WTC11 (cell line): ENCODE measurements around the gene CD2. TPM values are rescaled to one million over a fixed set of nuclear protein-coding genes. Genes with fewer than 3 reads are reported as not detected.

Experiments
- ATAC-seq: fragments of 200-7000 bp; cut with Tn5 transposase; 2 replicates; pipeline ENCODE4 v1.10.0; 2021; ENCODE audit warnings: mild to moderate bottlenecking, moderate library complexity
- CTCF ChIA-PET: fragments of 300-600 bp; sonication (Branson Sonifier 250); formaldehyde crosslinking; loops from one replicate; lab custom pipeline; 2021; ENCODE audit warnings: antibody characterized with exemption; lab: Charles Lee
- POLR2A ChIA-PET: fragments of 350-600 bp; sonication (Branson Sonifier 250); formaldehyde crosslinking; loops from one replicate; lab custom pipeline; 2021; ENCODE audit warnings: antibody characterized with exemption; lab: Charles Lee
- DNase-seq: peaks from one replicate; pipeline ENCODE4 v3.0.0; 2021; ENCODE audit warnings: low spot score
- H3K27ac Mint-ChIP-seq: 2 replicates; pipeline ENCODE4 v1.8.0; 2021; ENCODE audit warnings: mixed read lengths
- H3K27me3 Mint-ChIP-seq: 2 replicates; pipeline ENCODE4 v1.8.0; 2021; ENCODE audit warnings: low read depth, mild to moderate bottlenecking, moderate library complexity, mixed read lengths
- H3K36me3 Mint-ChIP-seq: 2 replicates; pipeline ENCODE4 v1.8.0; 2021; ENCODE audit warnings: mixed read lengths
- H3K4me1 Mint-ChIP-seq: 2 replicates; pipeline ENCODE4 v1.8.0; 2022; ENCODE audit warnings: mixed read lengths
- H3K4me3 Mint-ChIP-seq: 2 replicates; pipeline ENCODE4 v1.8.0; 2021; ENCODE audit warnings: mild to moderate bottlenecking, moderate library complexity, mixed read lengths
- H3K9me3 Mint-ChIP-seq: 2 replicates; pipeline ENCODE4 v1.8.0; 2021; ENCODE audit warnings: mixed read lengths
- ATF2 ChIP-seq: sonication (generic); formaldehyde crosslinking; IDR thresholded peaks from 2 replicates; pipeline ENCODE4 v1.8.1; 2022; ENCODE audit warnings: low read depth, missing genetic modification reagents, borderline replicate concordance
- ATF3 ChIP-seq: sonication (generic); formaldehyde crosslinking; conservative IDR thresholded peaks from 2 replicates; pipeline ENCODE4 v1.8.1; 2022; ENCODE audit warnings: mild to moderate bottlenecking, missing genetic modification reagents
- CBFB ChIP-seq: sonication (generic); formaldehyde crosslinking; IDR thresholded peaks from 2 replicates; pipeline ENCODE4 v1.8.1; 2022; ENCODE audit warnings: mild to moderate bottlenecking, low read depth, missing genetic modification reagents
- CTCF ChIP-seq: fragments of 200-600 bp; IDR thresholded peaks from 2 replicates; pipeline ENCODE4 v1.8.0; 2022; ENCODE audit warnings: antibody characterized with exemption
- FOXK1 ChIP-seq: sonication (generic); formaldehyde crosslinking; IDR thresholded peaks from 2 replicates; pipeline ENCODE4 v1.8.0; 2022; ENCODE audit warnings: mild to moderate bottlenecking, moderate library complexity, missing genetic modification reagents
- FOXP1 ChIP-seq: sonication (generic); formaldehyde crosslinking; IDR thresholded peaks from 2 replicates; pipeline ENCODE4 v1.8.0; 2022; ENCODE audit warnings: missing genetic modification reagents, mild to moderate bottlenecking, moderate library complexity, borderline replicate concordance
- HMGXB4 ChIP-seq: sonication (generic); formaldehyde crosslinking; IDR thresholded peaks from 2 replicates; pipeline ENCODE4 v1.8.1; 2023; ENCODE audit warnings: mild to moderate bottlenecking, moderate library complexity, missing genetic modification reagents
- NR1H2 ChIP-seq: sonication (generic); formaldehyde crosslinking; IDR thresholded peaks from 2 replicates; pipeline ENCODE4 v1.9.0; 2021; ENCODE audit warnings: mild to moderate bottlenecking, moderate library complexity, missing genetic modification reagents
- PRDM15 ChIP-seq: sonication (generic); formaldehyde crosslinking; IDR thresholded peaks from 2 replicates; pipeline ENCODE4 v1.8.0; 2022; ENCODE audit warnings: missing genetic modification reagents
- SMAD4 ChIP-seq: sonication (generic); formaldehyde crosslinking; IDR thresholded peaks from 2 replicates; pipeline ENCODE4 v1.8.0; 2022; ENCODE audit warnings: mild to moderate bottlenecking, missing genetic modification reagents
- SOX15 ChIP-seq: fragments of 250-450 bp; sonication (Bioruptor Pico); IDR thresholded peaks from 2 replicates; pipeline ENCODE4 v1.9.0; 2021; ENCODE audit warnings: mild to moderate bottlenecking
- SP1 ChIP-seq: sonication (generic); formaldehyde crosslinking; conservative IDR thresholded peaks from 2 replicates; pipeline ENCODE4 v1.8.1; 2022; ENCODE audit warnings: missing genetic modification reagents
- TCF7 ChIP-seq: sonication (generic); formaldehyde crosslinking; IDR thresholded peaks from 2 replicates; pipeline ENCODE4 v1.8.0; 2022; ENCODE audit warnings: mild to moderate bottlenecking, low read depth, missing genetic modification reagents, moderate library complexity
- ZNF281 ChIP-seq: sonication (generic); formaldehyde crosslinking; IDR thresholded peaks from 2 replicates; pipeline ENCODE4 v1.8.0; 2023; ENCODE audit warnings: mild to moderate bottlenecking, missing genetic modification reagents
- ZNF416 ChIP-seq: fragments of 250-450 bp; sonication (Bioruptor Pico); IDR thresholded peaks from 2 replicates; pipeline ENCODE4 v1.9.0; 2021; ENCODE audit warnings: mild to moderate bottlenecking, inconsistent platforms
- ZNF512 ChIP-seq: sonication (generic); formaldehyde crosslinking; IDR thresholded peaks from 2 replicates; pipeline ENCODE4 v1.8.1; 2022; ENCODE audit warnings: missing genetic modification reagents, borderline replicate concordance
- total RNA-seq: library from RNA; stranded (reverse); gene quantifications from 3 replicates; pipeline ENCODE4 v1.2.3, GENCODE V29; 2021
- TF ChIP-seq, protein P1 (sequence below): fragments of 250-450 bp; sonication (Bioruptor Pico); conservative IDR thresholded peaks from 2 replicates; pipeline ENCODE4 v1.9.0; 2021; ENCODE audit warnings: mild to moderate bottlenecking

CD2 gene
- total RNA-seq, 1 experiment from 2014 or later: 0.13 TPM

DNA sequence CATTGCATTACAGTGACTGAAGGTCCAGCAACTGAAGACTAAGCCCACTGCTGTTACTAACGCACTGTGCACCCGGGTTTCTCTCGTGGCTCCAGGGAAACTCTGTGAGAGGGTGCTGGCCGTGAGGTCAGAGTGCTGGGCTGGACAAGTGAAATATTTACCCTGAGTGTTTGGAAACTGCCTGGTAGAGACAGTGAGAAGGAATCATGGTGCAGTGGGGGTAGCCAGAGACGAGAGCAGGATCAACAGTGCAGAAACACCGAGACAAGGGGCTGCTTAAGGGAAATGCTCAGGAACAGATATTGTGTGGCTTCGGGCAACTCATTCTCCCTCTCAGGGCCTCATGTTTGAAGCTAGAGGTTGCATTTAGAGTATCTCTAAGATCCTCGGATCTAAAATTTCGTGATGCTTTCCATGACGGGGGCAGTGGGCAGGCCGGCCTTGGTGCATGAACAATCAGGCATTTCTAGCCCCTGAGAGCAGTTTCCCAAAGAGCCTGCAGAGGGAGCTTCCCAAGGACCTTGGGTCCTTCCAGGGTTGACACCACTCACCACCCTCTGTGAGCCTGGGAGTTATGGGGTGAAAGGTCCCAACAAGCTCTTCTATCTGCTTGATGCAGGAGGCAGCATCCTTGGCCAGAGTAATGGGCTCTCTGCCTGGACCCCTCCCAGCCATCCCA lies 9.7 kb downstream of the CD2 start:
- Mint-ChIP-seq H3K27ac (no peak overlapping the region), H3K4me3 (no peak overlapping the region), H3K27me3 (no peaks in the 10 kb centered on the region), H3K36me3 (no peaks in the 10 kb centered on the region), H3K4me1 (peaks cover 10% of the 10 kb centered on the region), H3K9me3 (peaks cover 13% of the 10 kb centered on the region; the same call in 1 of the 2 replicates)
- DNase-seq: peak; percentile 55
- ChIA-PET POLR2A (interaction anchor here (0.6 kb wide), 1 partner anchor 26 kb away, joined by 3 read pairs; no protein-coding TSS in a partner anchor), CTCF (interaction anchor here (0.6 to 3.1 kb wide), 17 partner anchors 9 to 304 kb away, joined by 3 to 11 read pairs (median 5); partner anchors contain the start of genes CD2 and TTF2)
- no peak for TF ChIP-seq SOX15 (CRISPR knock-in tag)
- peak; percentile 33; the same call in 1 of the 2 replicates for TF ChIP-seq CTCF
- ATAC-seq: peak; percentile 90

GRCh38 chr1:116764466-116764898 lies 10.3 kb downstream of the CD2 start:
- POLR2A ChIA-PET: interaction anchor here (0.6 kb wide), 1 partner anchor 27 kb away, joined by 3 read pairs; no protein-coding TSS in a partner anchor
- H3K4me1 Mint-ChIP-seq: peaks cover 13% of the 10 kb centered on the region
- no peak for DNase-seq
- no peak for TF ChIP-seq SMAD4 (CRISPR knock-in tag)
- no peak for TF ChIP-seq CBFB (CRISPR knock-in tag)
- no peak for TF ChIP-seq SP1 (CRISPR knock-in tag)
- TF ChIP-seq ATF2 (CRISPR knock-in tag): no peak
- TF ChIP-seq, protein P1, sequence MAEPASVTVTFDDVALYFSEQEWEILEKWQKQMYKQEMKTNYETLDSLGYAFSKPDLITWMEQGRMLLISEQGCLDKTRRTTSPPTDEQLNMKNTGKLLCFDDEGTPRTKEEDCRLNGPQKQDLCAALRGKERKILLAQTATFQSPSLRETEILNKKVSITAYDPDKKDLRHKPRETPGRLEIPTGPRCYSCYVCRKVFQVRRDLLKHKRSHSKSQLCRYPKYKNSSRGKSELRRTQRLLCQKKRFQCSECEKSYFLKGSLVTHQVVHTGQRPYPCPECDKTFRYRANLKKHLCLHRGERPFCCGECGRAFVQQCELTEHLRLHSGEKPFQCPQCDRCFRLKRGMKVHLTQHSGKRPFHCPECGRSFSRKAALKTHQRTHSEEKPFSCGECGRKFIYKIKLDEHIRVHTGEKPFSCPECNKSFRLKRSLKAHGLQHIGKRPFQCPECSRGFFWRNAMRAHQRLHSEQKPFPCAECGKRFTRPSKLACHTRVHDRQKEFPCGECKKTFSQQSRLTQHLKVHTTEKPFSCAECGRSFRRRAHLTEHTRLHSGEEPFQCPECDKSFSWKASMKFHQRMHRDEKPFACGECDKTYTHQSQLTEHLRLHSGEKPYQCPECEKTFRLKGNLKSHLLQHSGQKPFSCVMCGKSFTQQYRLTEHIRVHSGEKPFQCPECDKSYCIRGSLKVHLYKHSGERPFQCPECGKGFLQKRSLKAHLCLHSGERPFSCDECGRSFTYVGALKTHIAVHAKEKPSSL (CRISPR knock-in tag): no peak
- no peak for TF ChIP-seq NR1H2 (CRISPR knock-in tag)
- TF ChIP-seq ATF3 (CRISPR knock-in tag): no peak
- no peak for TF ChIP-seq HMGXB4 (CRISPR knock-in tag)
- TF ChIP-seq TCF7: no peak
- TF ChIP-seq ZNF512 (CRISPR knock-in tag): no peak
- TF ChIP-seq FOXK1 (CRISPR knock-in tag): no peak
- TF ChIP-seq PRDM15: no peak
- TF ChIP-seq ZNF416 (CRISPR knock-in tag): no peak
- TF ChIP-seq FOXP1 (CRISPR knock-in tag): no peak
- TF ChIP-seq ZNF281 (CRISPR knock-in tag): no peak
- CTCF ChIA-PET: interaction anchor here (0.7 to 3.1 kb wide), 16 partner anchors 8 to 303 kb away, joined by 3 to 11 read pairs (median 6); partner anchors contain the start of genes CD2 and TTF2
- H3K27ac Mint-ChIP-seq: no peak overlapping the region
- peaks cover 13% of the 10 kb centered on the region; the same call in 1 of the 2 replicates for H3K9me3 Mint-ChIP-seq
- no peaks in the 10 kb centered on the region for H3K36me3 Mint-ChIP-seq
- H3K4me3 Mint-ChIP-seq: no peak overlapping the region
- ATAC-seq: no peak
- H3K27me3 Mint-ChIP-seq: no peaks in the 10 kb centered on the region
